Measurements from ENCODE around the gene FAM72C. TPM values are rescaled to one million over a fixed set of nuclear protein-coding genes. Genes with fewer than 3 reads are reported as not detected.
"Not testable (repeated sequence)": the region's sequence is repeated elsewhere in the genome, so short reads cannot be mapped to it uniquely, and the experiment has no call there.

FAM72C gene
- total and polyA plus RNA-seq, 2 of the 4 experiments (the other 2 are of a cell fraction) = 0.72 to 1.8 TPM

DNA sequence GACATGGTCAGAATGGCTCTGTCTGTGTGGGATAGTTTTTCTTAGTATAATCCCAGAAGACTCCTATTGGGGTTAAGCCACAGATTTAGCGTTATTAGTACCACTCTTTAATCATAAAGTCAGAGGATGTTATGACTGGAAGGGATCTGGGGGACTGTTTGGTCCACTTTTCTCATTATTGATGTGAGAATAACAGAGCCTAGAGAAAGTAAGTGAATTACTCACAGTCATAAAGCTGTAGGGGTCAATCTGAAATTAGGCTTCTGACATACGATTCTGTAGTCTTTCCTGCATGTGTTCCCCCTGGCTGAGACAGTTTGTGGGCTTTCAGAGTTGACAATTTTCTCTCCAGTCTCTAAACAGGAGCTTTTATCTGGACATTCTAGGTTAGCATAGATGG, 47.3 kb upstream of the FAM72C start:
- POLR2A ChIA-PET (ENCODE audit: unreplicated experiment); H3K14ac ChIP-seq (replicated peaks; ENCODE audit: low read depth, low read length); H3K9me1 ChIP-seq (ENCODE audit: insufficient read depth, low read length); H3K18ac ChIP-seq (ENCODE audit: low read depth, low read length); H2AK5ac ChIP-seq (ENCODE audit: low read depth, low read length); H3K27ac ChIP-seq (ENCODE audit: insufficient read depth, low read length); H3K4me1 ChIP-seq (ENCODE audit: control insufficient read depth, insufficient read depth, low read length); H2AK9ac ChIP-seq (replicated peaks; ENCODE audit: low read depth, low read length, poor library complexity); in situ Hi-C loops (cut with MboI; ENCODE audit: low sequenced_read_pairs); CTCF ChIA-PET; H2BK5ac ChIP-seq (ENCODE audit: low read depth, low read length, poor library complexity, severe bottlenecking); H3K27me3 ChIP-seq (ENCODE audit: control insufficient read depth, insufficient read depth, low read length); H3K9ac ChIP-seq (ENCODE audit: low read depth, low read length); H4K5ac ChIP-seq (ENCODE audit: low read depth, low read length); H2BK20ac ChIP-seq (ENCODE audit: low read depth, low read length); H3K4me2 ChIP-seq (ENCODE audit: low read depth, low read length); intact Hi-C loops (cut with micrococcal nuclease); dilution Hi-C loops (cut with HindIII; ENCODE audit: low sequenced_read_pairs, unreplicated experiment); H2BK120ac ChIP-seq (ENCODE audit: low read depth, low read length); H4K91ac ChIP-seq (ENCODE audit: insufficient read depth, low read depth, low read length); H3K9me3 ChIP-seq (ENCODE audit: control insufficient read depth, insufficient read depth, low read length); BruUV-seq (replicated peaks); H3K23ac ChIP-seq (ENCODE audit: low read depth, low read length); H3K36me3 ChIP-seq (ENCODE audit: control insufficient read depth, insufficient read depth, low read length); ATAC-seq (ENCODE audit: low read depth); H2AFZ ChIP-seq (replicated peaks; ENCODE audit: low read length, poor library complexity); H4K8ac ChIP-seq (ENCODE audit: low read depth in 2 of 2, low read length in 2 of 2); H4K20me1 ChIP-seq (ENCODE audit: insufficient read depth, low read length); DNase-seq; H3K56ac ChIP-seq (ENCODE audit: extremely low read depth, insufficient read depth, low read length); H3K79me1 ChIP-seq (ENCODE audit: low read depth in 1 of 2, low read length in 2 of 2); H3K4ac ChIP-seq (ENCODE audit: low read depth, low read length); H3K4me3 ChIP-seq (ENCODE audit: insufficient read depth, low read depth, low read length); H2BK15ac ChIP-seq (ENCODE audit: low read depth, low read length): not testable (repeated sequence)
- no CpG with 5 or more reads among the region's 2 CpGs for WGBS, 2 experiments (ENCODE audit: extremely low coverage in 2 of 2, insufficient read length in 1 of 2)

DNA sequence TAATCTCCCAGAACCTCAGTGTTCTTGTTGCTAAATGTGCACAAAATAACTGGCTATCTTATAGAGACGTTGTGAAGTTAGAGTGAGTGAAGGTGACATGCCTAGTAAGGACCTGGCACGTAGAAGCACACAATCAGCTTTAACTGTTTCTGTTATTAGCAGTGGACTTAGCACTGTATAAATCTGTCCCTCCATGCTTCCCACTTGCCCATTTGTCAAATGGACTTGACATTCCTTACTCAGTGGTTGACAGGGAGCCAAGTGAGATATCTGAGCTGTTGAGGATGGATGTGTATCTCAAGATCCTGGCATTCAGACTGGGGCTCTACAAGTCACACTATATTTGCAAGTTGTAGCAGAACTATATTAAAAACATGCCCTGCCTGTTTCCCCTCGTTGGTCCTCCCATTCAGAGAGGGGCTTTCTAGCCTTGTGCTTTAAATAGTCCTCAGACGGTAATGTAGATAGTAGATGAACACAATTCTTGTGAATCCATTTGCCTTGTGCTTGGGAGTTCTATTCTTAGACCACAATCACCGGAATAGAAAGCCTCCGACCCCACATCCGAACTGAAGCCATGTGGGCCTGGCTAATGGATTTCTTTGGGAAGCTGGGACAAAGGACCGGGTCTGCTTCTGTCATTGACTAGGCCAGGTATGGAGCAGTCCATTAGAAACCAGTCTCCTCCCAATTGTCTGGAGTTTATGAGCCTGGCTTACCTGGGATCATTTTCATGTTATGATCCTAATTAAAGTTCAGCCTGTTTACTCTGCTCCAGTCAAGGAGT, 43.6 kb upstream of the FAM72C start:
- H2AFZ ChIP-seq (replicated peaks; ENCODE audit: low read length, poor library complexity); H3K36me3 ChIP-seq (ENCODE audit: control insufficient read depth, insufficient read depth, low read length); H3K4me2 ChIP-seq (ENCODE audit: low read depth, low read length); H2BK15ac ChIP-seq (ENCODE audit: low read depth, low read length); H2AK5ac ChIP-seq (ENCODE audit: low read depth, low read length); in situ Hi-C loops (cut with MboI; ENCODE audit: low sequenced_read_pairs); H3K56ac ChIP-seq (ENCODE audit: extremely low read depth, insufficient read depth, low read length); DNase-seq; H4K5ac ChIP-seq (ENCODE audit: low read depth, low read length); BruUV-seq (replicated peaks); H2BK20ac ChIP-seq (ENCODE audit: low read depth, low read length); H2BK5ac ChIP-seq (ENCODE audit: low read depth, low read length, poor library complexity, severe bottlenecking); dilution Hi-C loops (cut with HindIII; ENCODE audit: low sequenced_read_pairs, unreplicated experiment); H2AK9ac ChIP-seq (replicated peaks; ENCODE audit: low read depth, low read length, poor library complexity); ATAC-seq (ENCODE audit: low read depth); H3K14ac ChIP-seq (replicated peaks; ENCODE audit: low read depth, low read length); H3K4me3 ChIP-seq (ENCODE audit: insufficient read depth, low read depth, low read length); H2BK120ac ChIP-seq (ENCODE audit: low read depth, low read length); H4K8ac ChIP-seq (ENCODE audit: low read depth in 2 of 2, low read length in 2 of 2); H3K27ac ChIP-seq (ENCODE audit: insufficient read depth, low read length); H3K4me1 ChIP-seq (ENCODE audit: control insufficient read depth, insufficient read depth, low read length); H3K4ac ChIP-seq (ENCODE audit: low read depth, low read length); H3K9me3 ChIP-seq (ENCODE audit: control insufficient read depth, insufficient read depth, low read length); H3K79me1 ChIP-seq (ENCODE audit: low read depth in 1 of 2, low read length in 2 of 2); H3K27me3 ChIP-seq (ENCODE audit: control insufficient read depth, insufficient read depth, low read length); H4K20me1 ChIP-seq (ENCODE audit: insufficient read depth, low read length); H4K91ac ChIP-seq (ENCODE audit: insufficient read depth, low read depth, low read length); H3K9ac ChIP-seq (ENCODE audit: low read depth, low read length); POLR2A ChIA-PET (ENCODE audit: unreplicated experiment); H3K9me1 ChIP-seq (ENCODE audit: insufficient read depth, low read length); H3K23ac ChIP-seq (ENCODE audit: low read depth, low read length); intact Hi-C loops (cut with micrococcal nuclease); H3K18ac ChIP-seq (ENCODE audit: low read depth, low read length); CTCF ChIA-PET: not testable (repeated sequence)
- WGBS, 2 experiments (ENCODE audit: extremely low coverage in 2 of 2, insufficient read length in 1 of 2) = no CpG with 5 or more reads among the region's 8 CpGs
